ENCODE data around the gene ELP2.
A peak's percentile ranks its signal among the peaks of the same experiment; 100 is the strongest.

The ELP2 gene

DNA sequence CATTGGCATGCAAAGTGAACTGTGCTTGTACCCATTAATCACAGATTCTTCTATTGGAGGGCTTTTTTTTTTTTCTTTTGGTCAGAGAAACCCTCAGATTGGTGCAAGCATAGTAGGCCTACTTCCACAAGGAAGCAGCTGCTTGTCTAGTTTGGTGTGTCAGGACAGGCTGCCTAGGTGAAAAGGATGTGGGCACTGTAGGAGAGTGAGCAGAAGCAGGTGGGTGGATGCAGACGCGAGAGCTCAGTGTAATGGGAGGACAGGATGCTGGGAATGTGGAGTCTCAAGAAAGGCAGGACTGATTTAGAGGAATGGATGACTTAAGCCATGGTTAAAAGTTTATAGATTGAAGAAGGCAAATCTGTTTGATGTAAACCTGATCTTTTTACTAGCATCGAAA lies 3.1 kb downstream of the ELP2 start:
- Mint-ChIP-seq H3K27me3 (no peaks in the 10 kb centered on the region), H3K36me3 (peaks cover 2% of the 10 kb centered on the region), H3K4me3 (peak overlapping the region; percentile 38), H3K27ac (peak overlapping the region; percentile 26), H3K9me3 (no peaks in the 10 kb centered on the region), H3K4me1 (peaks cover 55% of the 10 kb centered on the region)

GRCh38 chr18:36135264-36135663 lies 5.6 kb downstream of the ELP2 start:
- peaks cover 52% of the 10 kb centered on the region for H3K4me1 Mint-ChIP-seq
- no peak overlapping the region for H3K4me3 Mint-ChIP-seq
- H3K27ac Mint-ChIP-seq = no peak overlapping the region
- H3K27me3 Mint-ChIP-seq = no peaks in the 10 kb centered on the region
- H3K9me3 Mint-ChIP-seq = no peaks in the 10 kb centered on the region
- H3K36me3 Mint-ChIP-seq = peaks cover 9% of the 10 kb centered on the region

DNA sequence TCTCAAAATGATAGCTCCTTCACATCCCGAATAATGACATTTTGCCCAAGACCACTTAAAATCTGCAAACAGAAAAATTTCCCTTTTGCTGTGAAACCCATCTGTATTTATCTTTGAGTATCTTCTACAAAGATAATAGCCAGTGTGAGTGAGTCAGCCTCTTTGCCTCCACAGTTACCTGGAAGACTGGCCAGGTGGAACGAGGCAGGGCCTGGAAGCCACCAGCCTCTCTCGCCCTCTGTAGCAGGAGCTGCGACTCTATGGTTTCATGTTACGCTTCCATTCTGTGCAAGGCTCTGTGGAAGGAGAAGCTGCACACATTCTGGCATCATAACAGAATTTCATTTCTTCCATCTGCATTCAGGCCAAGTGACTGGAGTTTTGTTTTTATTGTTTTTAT lies 9.5 kb downstream of the ELP2 start:
- H3K9me3 Mint-ChIP-seq = no peaks in the 10 kb centered on the region
- H3K4me1 Mint-ChIP-seq = peaks cover 34% of the 10 kb centered on the region
- no peaks in the 10 kb centered on the region for H3K27me3 Mint-ChIP-seq
- H3K27ac Mint-ChIP-seq = no peak overlapping the region
- H3K4me3 Mint-ChIP-seq = no peak overlapping the region
- H3K36me3 Mint-ChIP-seq = peaks cover 12% of the 10 kb centered on the region

DNA sequence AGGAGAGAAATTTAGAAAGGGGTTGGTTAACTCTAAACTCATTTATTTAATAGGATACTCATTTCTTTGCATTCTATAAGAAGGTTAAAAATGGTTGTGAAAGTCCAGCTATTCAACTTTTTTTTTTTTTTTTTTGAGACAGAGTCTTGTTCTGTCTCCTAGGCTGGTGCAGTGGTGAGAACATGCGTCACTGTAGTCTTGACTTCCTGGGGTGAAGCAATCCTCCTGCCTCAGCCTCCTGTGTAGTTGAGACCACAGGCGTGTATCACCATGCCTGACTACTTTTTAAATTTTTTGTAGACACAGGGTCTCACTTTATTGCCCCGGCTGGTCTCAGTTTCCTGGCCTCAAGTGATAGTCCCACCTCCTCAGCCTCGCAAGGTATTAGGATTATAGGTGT lies 11.9 kb downstream of the ELP2 start:
- H3K4me1 Mint-ChIP-seq = peaks cover 19% of the 10 kb centered on the region
- H3K27me3 Mint-ChIP-seq = no peaks in the 10 kb centered on the region
- no peak overlapping the region for H3K27ac Mint-ChIP-seq
- peaks cover 12% of the 10 kb centered on the region for H3K36me3 Mint-ChIP-seq
- H3K4me3 Mint-ChIP-seq = no peak overlapping the region
- no peaks in the 10 kb centered on the region for H3K9me3 Mint-ChIP-seq

DNA sequence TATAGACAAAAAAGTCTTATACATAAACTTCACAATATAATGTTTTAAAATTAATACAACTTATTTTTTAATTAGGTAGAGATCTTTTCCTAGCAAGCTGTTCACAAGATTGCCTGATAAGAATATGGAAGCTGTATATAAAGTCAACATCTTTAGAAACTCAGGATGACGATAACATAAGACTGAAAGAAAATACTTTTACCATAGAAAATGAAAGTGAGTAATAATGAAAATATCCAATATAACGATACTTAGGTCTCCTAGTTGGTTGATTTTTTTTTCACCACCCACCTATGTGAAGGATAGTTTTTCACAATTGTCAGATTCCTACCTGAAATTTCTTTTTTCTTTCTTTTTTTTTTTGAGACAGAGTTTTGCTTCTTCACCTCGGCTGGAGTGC lies 13.1 kb downstream of the ELP2 start:
- Mint-ChIP-seq H3K4me3 (no peak overlapping the region), H3K27ac (no peak overlapping the region), H3K4me1 (peaks cover 13% of the 10 kb centered on the region), H3K36me3 (peaks cover 14% of the 10 kb centered on the region), H3K27me3 (no peaks in the 10 kb centered on the region), H3K9me3 (no peaks in the 10 kb centered on the region)

GRCh38 chr18:36143391-36143790 lies 13.7 kb downstream of the ELP2 start:
- peaks cover 13% of the 10 kb centered on the region for H3K36me3 Mint-ChIP-seq
- H3K9me3 Mint-ChIP-seq = no peaks in the 10 kb centered on the region
- H3K4me1 Mint-ChIP-seq = peaks cover 13% of the 10 kb centered on the region
- H3K4me3 Mint-ChIP-seq = no peak overlapping the region
- no peak overlapping the region for H3K27ac Mint-ChIP-seq
- H3K27me3 Mint-ChIP-seq = no peaks in the 10 kb centered on the region

DNA sequence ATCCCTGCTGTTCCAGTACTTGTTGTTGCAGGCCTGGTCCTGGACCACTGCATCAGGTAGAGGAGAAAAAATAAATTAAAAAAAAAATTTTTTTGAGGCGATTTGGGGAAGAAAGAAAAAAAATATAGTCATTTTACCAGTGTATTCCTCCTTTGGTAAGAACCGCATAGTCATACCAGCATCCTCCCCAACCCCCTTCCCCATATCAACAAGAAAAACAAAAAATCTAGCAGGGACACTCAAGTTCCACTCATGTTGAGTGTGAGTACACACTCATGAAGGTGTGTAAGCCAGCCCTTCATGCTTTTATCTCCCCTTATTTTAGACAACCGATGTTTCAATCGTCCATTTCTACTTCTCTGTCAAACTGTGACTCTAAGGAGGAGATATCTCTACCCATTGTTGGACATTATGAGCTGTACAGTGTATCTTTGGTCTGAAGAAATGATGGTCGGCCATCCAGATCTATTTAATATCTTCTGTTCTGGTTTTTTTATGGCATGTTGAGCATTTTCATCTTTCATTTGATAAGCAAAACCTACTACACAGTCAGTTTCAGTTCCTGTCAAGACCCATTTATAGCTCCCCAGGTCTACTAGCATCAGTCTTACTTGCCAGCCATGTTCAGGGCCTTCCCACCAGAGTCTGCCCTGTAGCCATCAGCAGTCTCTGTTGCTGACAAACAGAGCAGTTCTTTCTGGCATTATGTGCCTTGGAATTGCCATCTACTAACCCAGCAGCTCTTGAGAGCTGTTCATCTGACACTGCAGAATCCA lies 20.0 kb downstream of the ELP2 start:
- H3K27ac Mint-ChIP-seq = peak overlapping the region; percentile 8
- no peak overlapping the region for H3K4me3 Mint-ChIP-seq
- H3K9me3 Mint-ChIP-seq = no peaks in the 10 kb centered on the region
- H3K36me3 Mint-ChIP-seq = peaks cover 15% of the 10 kb centered on the region
- no peaks in the 10 kb centered on the region for H3K27me3 Mint-ChIP-seq
- peaks cover 18% of the 10 kb centered on the region for H3K4me1 Mint-ChIP-seq

DNA sequence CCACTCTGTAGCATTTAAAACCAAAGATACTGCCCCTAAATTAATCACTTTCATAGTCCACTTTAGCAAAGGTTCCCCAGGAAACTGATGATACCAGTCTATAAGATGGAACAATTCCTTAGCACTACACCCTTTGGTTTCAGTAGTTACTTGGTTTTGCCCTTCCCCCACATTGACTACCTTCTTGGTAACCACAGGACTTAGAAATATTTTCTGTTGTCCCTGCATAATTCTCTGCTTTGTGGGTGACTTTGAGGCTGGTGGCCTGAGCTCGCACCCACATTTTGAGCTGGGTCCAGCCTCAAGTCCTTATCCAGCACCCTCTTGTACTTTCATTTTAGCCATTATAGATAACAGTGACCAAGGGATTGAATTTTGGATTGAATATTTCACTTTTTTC lies 23.1 kb downstream of the ELP2 start:
- Mint-ChIP-seq H3K36me3 (peaks cover 22% of the 10 kb centered on the region), H3K9me3 (no peaks in the 10 kb centered on the region), H3K4me3 (no peak overlapping the region), H3K27me3 (no peaks in the 10 kb centered on the region), H3K4me1 (peaks cover 29% of the 10 kb centered on the region), H3K27ac (no peak overlapping the region)

GRCh38 chr18:36153203-36153602 lies 23.5 kb downstream of the ELP2 start:
- Mint-ChIP-seq H3K4me1 (peaks cover 29% of the 10 kb centered on the region), H3K27ac (no peak overlapping the region), H3K4me3 (no peak overlapping the region), H3K36me3 (peaks cover 22% of the 10 kb centered on the region), H3K9me3 (no peaks in the 10 kb centered on the region), H3K27me3 (no peaks in the 10 kb centered on the region)

DNA sequence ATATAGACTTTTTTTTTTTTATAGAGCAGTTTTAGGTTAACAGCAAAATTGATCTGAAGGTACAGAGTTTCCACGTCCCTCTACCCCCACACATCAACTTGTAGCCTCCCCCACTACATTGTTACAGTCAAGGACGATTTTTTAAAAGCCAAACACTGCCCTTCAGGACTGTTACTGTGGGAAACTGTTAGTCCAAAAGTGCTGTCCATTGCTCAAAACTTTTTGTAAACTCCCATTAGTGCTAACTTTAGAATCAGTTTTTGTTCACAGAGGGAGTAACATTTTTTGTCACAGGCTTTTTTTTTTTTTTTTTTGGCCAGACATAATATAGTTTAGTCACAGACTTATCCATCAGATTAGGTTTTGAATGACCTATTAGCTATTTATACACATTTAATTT lies 24.1 kb downstream of the ELP2 start:
- Mint-ChIP-seq H3K36me3 (peaks cover 22% of the 10 kb centered on the region), H3K27ac (no peak overlapping the region)

GRCh38 chr18:36155851-36156757 lies 26.4 kb downstream of the ELP2 start:
- Mint-ChIP-seq H3K4me1 (peaks cover 38% of the 10 kb centered on the region), H3K27me3 (no peaks in the 10 kb centered on the region), H3K36me3 (peaks cover 30% of the 10 kb centered on the region), H3K4me3 (no peak overlapping the region), H3K27ac (no peak overlapping the region), H3K9me3 (no peaks in the 10 kb centered on the region)

More for the DNA sequence above, 24.1 kb downstream of the ELP2 start:
- Mint-ChIP-seq H3K4me1 (peaks cover 32% of the 10 kb centered on the region), H3K27me3 (no peaks in the 10 kb centered on the region), H3K9me3 (no peaks in the 10 kb centered on the region), H3K4me3 (no peak overlapping the region)

GRCh38 chr18:36157441-36157840 lies 27.7 kb downstream of the ELP2 start:
- H3K9me3 Mint-ChIP-seq = no peaks in the 10 kb centered on the region
- peak overlapping the region; percentile 56 for H3K27ac Mint-ChIP-seq
- peak overlapping the region; percentile 1 for H3K4me3 Mint-ChIP-seq
- no peaks in the 10 kb centered on the region for H3K27me3 Mint-ChIP-seq
- peaks cover 29% of the 10 kb centered on the region for H3K36me3 Mint-ChIP-seq
- H3K4me1 Mint-ChIP-seq = peaks cover 41% of the 10 kb centered on the region

- Mint-ChIP-seq H3K4me3 (no peak overlapping the region), H3K27ac (no peak overlapping the region), H3K36me3 (peaks cover 25% of the 10 kb centered on the region)
Measured at GRCh38 chr18:36158266-36158867, 28.7 kb downstream of the ELP2 start.

DNA sequence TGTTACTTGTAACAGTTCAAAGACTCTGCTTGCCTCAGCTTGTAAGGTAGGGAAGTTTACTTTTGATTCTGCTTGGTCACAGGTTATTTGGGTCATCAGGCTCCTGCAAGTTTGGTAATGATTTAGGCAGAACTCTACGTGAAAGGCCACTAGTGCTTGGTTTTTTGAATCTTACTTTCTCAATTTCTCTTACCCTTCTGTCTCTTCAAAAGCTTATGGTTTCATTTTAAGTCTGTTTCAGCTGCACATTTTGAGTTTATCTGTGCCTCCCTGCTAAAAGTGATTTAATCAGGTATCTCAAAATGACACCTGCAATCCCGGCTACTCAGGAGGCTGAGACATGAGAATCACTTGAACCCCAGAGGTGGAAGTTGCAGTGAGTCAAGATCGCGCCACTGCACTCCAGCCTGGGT lies 31.3 kb downstream of the ELP2 start:
- Mint-ChIP-seq H3K27me3 (no peaks in the 10 kb centered on the region), H3K9me3 (no peaks in the 10 kb centered on the region), H3K4me1 (peaks cover 33% of the 10 kb centered on the region), H3K27ac (peak overlapping the region; percentile 4), H3K36me3 (peaks cover 25% of the 10 kb centered on the region), H3K4me3 (no peak overlapping the region)

More at GRCh38 chr18:36158266-36158867, 28.7 kb downstream of the ELP2 start:
- H3K4me1 Mint-ChIP-seq = peaks cover 38% of the 10 kb centered on the region
- no peaks in the 10 kb centered on the region for H3K9me3 Mint-ChIP-seq
- no peaks in the 10 kb centered on the region for H3K27me3 Mint-ChIP-seq

DNA sequence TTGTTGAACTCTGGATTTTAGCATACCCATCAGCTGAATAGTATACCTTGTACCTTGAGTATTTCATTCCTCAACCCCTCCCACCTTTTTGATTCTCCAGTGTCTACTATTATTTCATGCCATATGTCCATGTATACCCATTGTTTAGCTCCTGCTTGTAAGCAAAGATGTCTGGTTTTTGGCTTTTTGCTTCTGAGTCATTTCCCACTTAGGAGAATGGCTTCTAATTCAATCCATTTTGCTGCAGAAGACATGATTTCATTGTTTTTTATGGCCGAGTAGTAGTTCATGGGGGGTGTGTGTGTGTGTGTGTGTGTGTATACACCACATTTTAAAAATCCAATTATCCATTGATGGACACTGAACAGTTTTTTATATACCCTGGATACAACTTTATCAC lies 33.3 kb downstream of the ELP2 start:
- no peaks in the 10 kb centered on the region for H3K9me3 Mint-ChIP-seq
- peaks cover 23% of the 10 kb centered on the region for H3K4me1 Mint-ChIP-seq
- H3K36me3 Mint-ChIP-seq = peaks cover 24% of the 10 kb centered on the region
- H3K27me3 Mint-ChIP-seq = no peaks in the 10 kb centered on the region
- H3K27ac Mint-ChIP-seq = no peak overlapping the region
- no peak overlapping the region for H3K4me3 Mint-ChIP-seq

Data from activated naive CD4-positive, alpha-beta T cell treated with anti-CD3 and anti-CD28 coated beads, Interleukin-2, amount 50 U/mL, for 24 hours (primary cell).